DLD1 (cell line): ENCODE data around the gene KIAA1958.

Source experiments
- in situ Hi-C: cut with HindIII; loops from 2 replicates; pipeline ENCODE4 v1.10.0; 2017; ENCODE audit warnings: low sequenced_read_pairs

The KIAA1958 gene

GRCh38 chr9:112486221-112487007 lies at the start of gene KIAA1958:
KIAA1958 (plus strand) TSS chr9:112486827; CDS start chr9:112574081, 87,254 bp downstream.
- in situ Hi-C loops: no loop called here

- in situ Hi-C loops: no loop called here
Measured at GRCh38 chr9:112437406-112437805, 49.2 kb upstream of the KIAA1958 start.

GRCh38 chr9:112439171-112439570 lies 47.5 kb upstream of the KIAA1958 start:
- in situ Hi-C loops: no loop called here

GRCh38 chr9:112439825-112440224 lies 46.8 kb upstream of the KIAA1958 start:
- in situ Hi-C loops: no loop called here

- in situ Hi-C loops: no loop called here
Measured at GRCh38 chr9:112443200-112443599, 43.4 kb upstream of the KIAA1958 start.

- in situ Hi-C loops: no loop called here
Measured at GRCh38 chr9:112443636-112444035, 43.0 kb upstream of the KIAA1958 start.

- in situ Hi-C loops: no loop called here
Measured at GRCh38 chr9:112445196-112445595, 41.4 kb upstream of the KIAA1958 start.

GRCh38 chr9:112446080-112446479 lies 40.5 kb upstream of the KIAA1958 start:
- in situ Hi-C loops: no loop called here

- in situ Hi-C loops: no loop called here
Measured at GRCh38 chr9:112446526-112446925, 40.1 kb upstream of the KIAA1958 start.

GRCh38 chr9:112447283-112447761 lies 39.3 kb upstream of the KIAA1958 start:
- in situ Hi-C loops: no loop called here

- in situ Hi-C loops: no loop called here
Measured at GRCh38 chr9:112462855-112463254, 23.8 kb upstream of the KIAA1958 start.

GRCh38 chr9:112465352-112465751 lies 21.3 kb upstream of the KIAA1958 start:
- in situ Hi-C loops: no loop called here

- in situ Hi-C loops: no loop called here
Measured at GRCh38 chr9:112472996-112473395, 13.6 kb upstream of the KIAA1958 start.

- in situ Hi-C loops: no loop called here
Measured at GRCh38 chr9:112473986-112474385, 12.6 kb upstream of the KIAA1958 start.

- in situ Hi-C loops: no loop called here
Measured at GRCh38 chr9:112475318-112475717, 11.3 kb upstream of the KIAA1958 start.

- in situ Hi-C loops: no loop called here
Measured at GRCh38 chr9:112477330-112477729, 9.3 kb upstream of the KIAA1958 start.

- in situ Hi-C loops: no loop called here
Measured at GRCh38 chr9:112479221-112479620, 7.4 kb upstream of the KIAA1958 start.

- in situ Hi-C loops: no loop called here
Measured at GRCh38 chr9:112484607-112485006, 2.0 kb upstream of the KIAA1958 start.

GRCh38 chr9:112485574-112485973 lies 1.1 kb upstream of the KIAA1958 start:
- in situ Hi-C loops: no loop called here

- in situ Hi-C loops: no loop called here
Measured at GRCh38 chr9:112487008-112487798, 576 bp downstream of the KIAA1958 start.

GRCh38 chr9:112487799-112488340 lies 1.2 kb downstream of the KIAA1958 start:
- in situ Hi-C loops: no loop called here
